ENCODE data around the gene APC2. TPM values are rescaled to one million over a fixed set of nuclear protein-coding genes. Genes with fewer than 3 reads are reported as not detected.

The APC2 gene
- total and polyA plus RNA-seq, 2 donors (not counting 1 experiment from before 2014, with no cell fraction given), result 0.12 to 0.16 TPM

DNA sequence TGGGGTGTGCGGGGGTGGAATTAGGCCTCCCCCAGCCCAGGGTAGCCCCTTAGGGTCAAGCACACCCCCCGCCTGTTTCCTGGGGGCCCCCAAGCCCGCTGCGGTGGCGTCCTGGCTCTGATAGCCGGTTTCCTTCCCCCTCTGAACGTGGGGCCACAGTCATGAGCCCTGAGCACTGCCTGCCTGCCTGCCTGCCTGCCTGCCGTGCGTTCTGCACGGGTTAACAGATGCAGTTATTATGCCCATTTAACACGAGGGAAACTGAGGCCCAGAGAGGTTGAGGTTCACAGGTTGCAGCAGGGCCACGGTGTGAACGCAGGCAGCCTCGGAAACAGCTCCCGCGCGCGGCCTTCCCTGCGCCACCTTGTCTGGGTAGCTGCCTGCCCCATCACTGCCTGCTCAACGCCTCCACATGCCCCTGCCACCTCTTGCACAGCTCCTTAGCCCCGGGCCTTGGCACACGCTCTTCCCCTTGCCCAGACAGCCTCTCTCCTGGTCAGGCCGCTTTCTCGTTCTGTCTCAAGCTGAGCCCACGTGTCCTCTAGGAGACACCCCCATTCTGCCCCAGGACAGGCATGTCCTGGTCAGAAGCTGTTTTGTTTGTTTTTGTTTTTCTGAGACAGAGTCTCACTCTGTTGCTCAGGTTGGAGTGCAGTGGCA is 47.4 kb upstream of the APC2 start:
- Histone ChIP-seq H3K27ac (ENCODE audit: low read length in 2 of 2) (no peak overlapping the region), H3K27me3 (replicated peaks in 1 of 4; ENCODE audit: control extremely low read depth in 1 of 4, control insufficient read depth in 3 of 4, insufficient read depth in 4 of 4, low read length in 3 of 4) (peaks cover 0 to 23% (median 5%) of the 10 kb centered on the region in 4 experiments), H3K9me3 (ENCODE audit: control extremely low read depth in 1 of 3, control insufficient read depth in 2 of 3, insufficient read depth in 1 of 3, low read length in 2 of 3) (peaks cover 0 to 4% (median 0%) of the 10 kb centered on the region in 3 donors), H3K9ac (ENCODE audit: low read length) (no peak overlapping the region), H3K79me2 (ENCODE audit: control insufficient read depth, insufficient read depth, low read length) (no peaks in the 10 kb centered on the region), H3K4me3 (ENCODE audit: control extremely low read depth in 1 of 5, extremely low read depth in 1 of 5, insufficient read depth in 1 of 5, low read depth in 2 of 5, low read length in 4 of 5) (no peak overlapping the region), H2AFZ (ENCODE audit: insufficient read depth, low read depth, low read length, poor library complexity, severe bottlenecking) (no peak overlapping the region), H4K20me1 (ENCODE audit: control insufficient read depth, insufficient read depth, low read length, poor library complexity, severe bottlenecking) (no peaks in the 10 kb centered on the region), H3K36me3 (replicated peaks in 1 of 2; ENCODE audit: control extremely low read depth in 1 of 2, control insufficient read depth in 1 of 2, extremely low read depth in 1 of 2, insufficient read depth in 2 of 2, low read length in 1 of 2) (no peaks in the 10 kb centered on the region), H3K4me1 (ENCODE audit: control insufficient read depth in 2 of 2, insufficient read depth in 2 of 2, low read length in 2 of 2) (peaks cover 22 to 31% of the 10 kb centered on the region in 2 donors), H3K4me2 (replicated peaks; ENCODE audit: low read depth, low read length, poor library complexity, severe bottlenecking) (peak overlapping the region; percentile 99)
- peak; percentile 41 for DNase-seq
- Mint-ChIP-seq H3K9me3 (ENCODE audit: insufficient read depth) (no peaks in the 10 kb centered on the region), H3K27me3 (peaks cover 4% of the 10 kb centered on the region), H3K4me1 (peaks cover 19% of the 10 kb centered on the region), H3K27ac (no peak overlapping the region), H3K4me3 (peak overlapping the region; percentile 57)
- ATAC-seq (ENCODE audit: low read depth), result no peak
- ChIA-PET CTCF (interaction anchor here (0.6 to 1.6 kb wide), 7 partner anchors 10 to 167 kb away, joined by 3 to 5 read pairs (median 4); no protein-coding TSS in a partner anchor), POLR2A (no interaction called here)
- 16% methylated on average over 24 of the region's 25 CpGs for WGBS (ENCODE audit: insufficient coverage)
- intact Hi-C loops (cut with micrococcal nuclease), result no loop called here
- no peak for TF ChIP-seq EZH2 (IDR thresholded peaks at IDR 0.05; ENCODE audit: borderline replicate concordance, insufficient read depth, low read depth, low read length, poor library complexity, severe bottlenecking)
- TF ChIP-seq, protein P1, sequence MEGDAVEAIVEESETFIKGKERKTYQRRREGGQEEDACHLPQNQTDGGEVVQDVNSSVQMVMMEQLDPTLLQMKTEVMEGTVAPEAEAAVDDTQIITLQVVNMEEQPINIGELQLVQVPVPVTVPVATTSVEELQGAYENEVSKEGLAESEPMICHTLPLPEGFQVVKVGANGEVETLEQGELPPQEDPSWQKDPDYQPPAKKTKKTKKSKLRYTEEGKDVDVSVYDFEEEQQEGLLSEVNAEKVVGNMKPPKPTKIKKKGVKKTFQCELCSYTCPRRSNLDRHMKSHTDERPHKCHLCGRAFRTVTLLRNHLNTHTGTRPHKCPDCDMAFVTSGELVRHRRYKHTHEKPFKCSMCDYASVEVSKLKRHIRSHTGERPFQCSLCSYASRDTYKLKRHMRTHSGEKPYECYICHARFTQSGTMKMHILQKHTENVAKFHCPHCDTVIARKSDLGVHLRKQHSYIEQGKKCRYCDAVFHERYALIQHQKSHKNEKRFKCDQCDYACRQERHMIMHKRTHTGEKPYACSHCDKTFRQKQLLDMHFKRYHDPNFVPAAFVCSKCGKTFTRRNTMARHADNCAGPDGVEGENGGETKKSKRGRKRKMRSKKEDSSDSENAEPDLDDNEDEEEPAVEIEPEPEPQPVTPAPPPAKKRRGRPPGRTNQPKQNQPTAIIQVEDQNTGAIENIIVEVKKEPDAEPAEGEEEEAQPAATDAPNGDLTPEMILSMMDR (IDR thresholded peaks at IDR 0.05), result no peak
